HS-27A (cell line): ENCODE results near the gene ZBTB47.
A peak's percentile ranks its signal among the peaks of the same experiment; 100 is the strongest.

Experiments
- DNase-seq: peaks from one replicate; pipeline ENCODE4 v3.0.0-alpha.2; 2012; ENCODE audit warnings: low read depth, missing footprints

ZBTB47 gene

DNA sequence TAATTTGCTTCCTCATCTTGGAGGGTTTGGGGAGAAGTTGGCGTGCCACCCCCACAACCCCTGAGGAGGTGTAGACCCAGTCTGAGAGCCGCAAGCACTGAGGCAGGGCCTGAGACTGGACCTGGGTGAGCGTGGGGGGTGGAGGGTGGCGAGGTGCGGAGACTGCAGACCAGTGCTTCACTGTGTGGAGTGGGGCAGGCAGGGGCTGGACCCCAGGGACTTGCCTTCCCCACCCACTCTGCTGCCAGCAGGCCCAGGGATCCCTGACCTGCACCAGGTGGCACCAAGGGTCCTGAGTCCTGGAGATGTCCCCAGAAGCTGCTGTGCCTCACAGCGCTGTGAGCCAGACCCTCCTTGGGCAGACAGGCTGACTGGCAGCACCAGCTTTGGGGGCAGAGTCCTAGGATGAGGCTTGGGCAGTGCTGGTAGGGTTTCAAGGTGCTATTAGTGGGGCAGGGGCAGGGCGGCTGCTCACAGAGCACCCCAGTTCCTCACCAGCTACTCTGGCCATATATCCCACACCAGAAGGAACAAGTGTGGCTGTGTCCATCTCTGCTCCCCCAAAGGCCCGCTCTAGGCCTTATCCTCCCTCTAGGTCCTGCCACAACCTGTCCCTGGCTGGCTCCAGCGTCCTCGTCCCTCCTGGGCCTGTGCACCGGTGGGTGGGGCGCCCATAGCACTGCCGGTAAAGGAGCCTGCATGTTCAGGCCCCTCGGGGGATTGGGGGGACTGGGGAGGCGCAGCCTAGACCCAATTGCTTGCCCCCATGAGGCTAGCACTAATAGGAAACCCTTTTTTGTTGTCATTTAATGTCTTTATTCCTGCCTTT, 11.8 kb downstream of the ZBTB47 start:
- DNase-seq: no peak

DNA sequence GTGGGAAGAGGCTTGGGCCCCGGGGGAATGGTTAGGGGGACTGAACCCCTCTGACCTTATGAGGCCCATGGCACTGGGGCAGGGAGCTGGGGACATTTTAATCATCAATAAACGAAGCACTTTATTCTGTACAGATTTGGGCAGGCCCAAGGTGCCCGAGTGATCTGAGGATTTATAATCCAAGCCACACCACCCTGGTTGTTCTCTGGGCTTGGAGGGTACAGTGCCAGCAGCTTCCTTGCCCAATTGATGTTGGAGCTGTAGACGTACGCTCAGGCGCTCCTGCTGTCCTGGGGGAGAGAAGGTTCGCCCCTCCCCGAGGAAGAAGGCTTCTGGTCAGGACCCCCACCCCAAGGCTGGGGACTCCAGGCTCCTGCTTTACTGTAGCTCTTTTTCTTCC, 12.5 kb downstream of the ZBTB47 start:
- DNase-seq: no peak

- DNase-seq: no peak
These were observed 13.1 kb downstream of the ZBTB47 start for GRCh38 chr3:42666577-42666998.

DNA sequence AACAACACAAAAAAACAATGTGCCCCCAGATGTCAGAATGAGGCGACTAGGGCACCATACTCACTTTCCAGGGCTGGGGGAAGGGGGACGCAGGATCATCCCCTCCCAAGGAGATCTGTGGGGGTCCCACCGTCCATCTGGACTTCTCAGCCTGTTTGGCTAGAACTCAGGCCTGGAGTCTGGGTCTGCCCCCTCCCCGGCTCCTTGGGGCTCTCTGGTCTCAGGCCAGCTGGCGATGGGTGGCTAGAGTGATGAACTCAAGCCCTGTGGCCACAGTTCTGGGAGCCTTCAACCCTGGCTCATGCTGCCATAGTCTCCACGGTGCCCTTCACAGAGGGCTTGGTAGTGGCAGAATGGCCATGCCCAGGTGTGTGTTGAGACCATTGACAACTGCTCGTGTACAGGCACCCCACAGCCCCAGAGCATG, 13.6 kb downstream of the ZBTB47 start:
- no peak for DNase-seq

DNA sequence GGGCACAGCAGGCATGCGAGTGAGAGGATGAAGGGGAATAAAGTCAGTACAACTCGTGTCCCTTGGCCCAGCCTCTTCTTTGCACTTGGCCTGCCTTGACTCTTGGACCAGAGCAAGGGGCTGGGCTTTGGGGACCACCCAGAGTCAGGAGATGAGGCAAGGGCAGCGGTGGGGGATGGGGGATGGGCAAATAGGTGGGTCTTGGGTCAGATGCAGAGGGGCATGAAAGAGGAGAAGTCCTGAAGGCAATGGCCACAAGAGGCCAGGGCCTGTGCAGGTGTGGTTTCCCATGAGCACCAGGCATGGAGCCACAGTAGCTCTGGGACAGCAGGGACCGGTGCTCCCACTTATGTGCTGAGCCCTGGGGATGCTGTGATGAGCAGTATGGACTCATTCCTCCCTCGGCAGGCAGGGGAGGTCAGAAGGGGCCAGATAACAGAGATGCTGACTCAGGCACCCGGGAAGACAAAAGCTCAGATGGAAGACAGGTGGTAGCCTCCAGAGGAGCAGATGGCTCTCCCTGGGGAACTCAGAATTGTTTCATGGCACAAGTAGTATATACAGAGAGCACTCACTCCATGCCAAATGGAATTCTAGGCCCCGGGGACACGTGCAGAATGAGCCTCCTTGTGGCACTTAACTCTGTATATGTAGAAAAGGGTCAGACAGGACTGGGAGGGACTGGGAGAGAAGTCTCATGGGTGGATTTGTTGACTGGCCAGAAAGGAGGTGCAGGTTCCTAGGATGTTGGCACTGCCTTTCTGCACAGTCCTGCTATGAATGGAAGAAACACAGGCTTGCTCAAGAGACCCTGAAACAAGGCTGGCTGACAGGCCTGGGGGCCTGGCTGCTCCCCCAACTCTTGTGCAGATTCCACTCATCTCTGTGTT, 14.3 kb downstream of the ZBTB47 start:
- no peak for DNase-seq

DNA sequence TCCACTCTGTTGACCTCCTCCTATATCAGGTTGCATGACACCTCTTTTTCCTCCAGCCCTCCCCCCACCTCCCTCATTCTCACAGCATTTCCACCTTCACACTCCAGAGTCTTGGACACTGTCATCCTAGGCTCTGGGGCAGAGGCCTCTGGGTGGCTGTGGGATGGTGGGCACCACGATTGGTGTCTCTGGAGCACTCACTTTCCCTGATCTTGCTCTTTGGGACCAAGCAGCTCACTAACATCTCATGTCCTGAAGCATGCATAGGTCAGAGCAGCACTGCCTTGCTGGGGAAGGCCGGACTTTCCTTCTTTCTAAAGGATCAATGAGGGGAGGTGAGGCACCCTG, 14.9 kb downstream of the ZBTB47 start:
- DNase-seq: no peak

- DNase-seq: no peak
These were observed 15.3 kb downstream of the ZBTB47 start for GRCh38 chr3:42668793-42669217.

DNA sequence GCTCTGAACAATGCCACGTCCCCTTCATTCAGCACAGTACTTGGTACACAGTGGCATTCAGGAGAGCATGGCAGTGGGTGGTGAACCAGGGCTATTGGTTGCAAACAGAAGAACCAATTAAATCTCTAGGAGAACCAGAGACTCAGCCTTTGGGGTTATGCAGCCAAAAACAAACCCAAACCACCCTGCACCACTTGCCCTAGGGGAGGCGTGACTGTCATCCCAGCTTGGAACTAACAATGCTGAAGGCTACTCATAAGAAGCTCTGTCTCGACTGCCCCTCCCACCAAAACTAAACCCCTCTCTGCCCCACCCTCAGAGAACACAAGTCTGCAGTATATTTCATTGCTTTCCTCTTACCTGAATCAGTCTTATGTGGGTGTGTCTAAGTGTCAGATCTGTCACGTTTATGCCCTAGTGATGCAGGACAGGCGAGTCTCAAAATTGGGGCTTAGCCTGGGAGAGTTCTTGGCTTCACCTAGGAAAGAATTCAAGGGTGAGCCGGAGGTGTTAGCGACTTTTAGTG, 16.6 kb downstream of the ZBTB47 start:
- no peak for DNase-seq

DNA sequence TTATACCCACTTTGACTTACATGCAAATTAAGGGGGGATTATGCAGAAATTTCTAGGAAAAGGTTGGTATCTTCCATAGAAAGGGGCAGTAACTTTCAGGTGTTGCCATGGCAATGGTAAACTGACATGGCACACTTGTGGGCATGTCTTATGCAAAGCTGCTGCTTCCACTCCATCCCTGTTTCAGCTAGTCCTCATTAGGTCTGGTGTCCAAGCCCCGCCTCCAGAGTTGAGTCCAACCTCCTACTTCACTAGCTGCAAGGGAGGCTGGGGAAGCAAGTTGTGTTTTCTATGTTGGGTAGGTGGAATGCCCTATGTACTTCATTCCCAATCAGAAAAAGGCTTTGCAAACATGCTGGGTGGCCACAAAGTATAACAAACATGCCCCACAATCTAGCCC, 17.2 kb downstream of the ZBTB47 start:
- DNase-seq: no peak

DNA sequence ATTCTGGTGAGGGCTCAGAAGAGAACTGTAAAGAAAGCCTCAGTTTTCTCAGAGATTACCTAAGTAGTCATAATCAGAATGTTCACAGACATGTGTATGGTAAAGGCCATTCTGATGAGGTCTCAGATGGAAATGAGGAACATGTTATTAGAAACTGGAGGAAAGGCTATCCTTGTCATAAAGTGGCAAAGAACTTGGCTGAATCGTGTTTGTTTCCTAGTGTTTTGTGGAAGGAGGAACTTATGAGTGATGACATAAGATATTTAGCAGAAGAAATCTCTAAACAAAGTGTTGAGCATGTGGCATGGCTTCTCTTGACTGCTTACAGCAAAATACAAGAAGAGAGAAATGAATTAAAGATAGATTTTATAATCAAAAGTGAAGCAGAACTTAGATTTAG, 19.0 kb downstream of the ZBTB47 start:
- DNase-seq: no peak

- DNase-seq: no peak
These were observed 19.6 kb downstream of the ZBTB47 start for GRCh38 chr3:42673082-42673481.

GRCh38 chr3:42674146-42674545, 20.6 kb downstream of the ZBTB47 start:
- no peak for DNase-seq

DNA sequence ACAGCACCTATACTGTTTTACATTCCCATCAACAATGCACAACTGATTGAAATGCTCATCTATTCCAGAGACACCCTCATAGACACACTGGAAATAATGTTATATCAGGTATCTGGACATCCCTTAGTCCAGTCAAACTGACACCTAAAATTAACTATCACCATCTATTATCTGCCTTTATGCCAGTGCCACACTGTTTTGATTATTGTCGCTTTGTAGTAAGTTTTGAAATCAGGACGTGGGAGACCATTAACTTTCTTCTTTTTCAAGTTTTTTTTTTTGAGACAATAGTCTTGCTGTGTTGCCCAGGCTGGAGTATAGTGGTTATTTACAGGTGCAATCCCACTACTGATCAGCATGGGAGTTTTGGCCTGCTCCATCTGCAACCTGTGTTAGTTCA, 22.4 kb downstream of the ZBTB47 start:
- no peak for DNase-seq

DNA sequence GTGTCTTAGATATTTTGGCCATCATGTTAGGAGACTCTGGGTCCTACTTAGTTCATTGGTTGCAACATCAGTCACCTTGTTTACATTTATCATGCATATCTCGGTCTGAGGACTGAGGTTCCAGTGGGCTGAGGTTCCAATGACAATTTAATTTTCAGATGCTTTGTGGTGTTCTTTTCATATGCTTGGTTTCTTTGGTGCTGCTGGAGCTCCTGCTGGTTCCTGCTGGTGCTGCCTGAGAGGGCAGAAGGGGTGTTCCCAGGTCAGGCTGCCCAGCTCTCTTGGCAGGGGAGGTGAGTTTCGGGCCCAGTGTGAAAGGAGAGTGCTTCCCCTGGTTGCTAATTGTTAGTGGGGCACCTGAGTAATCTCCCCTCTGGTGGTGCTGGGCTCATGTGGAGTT, 24.9 kb downstream of the ZBTB47 start:
- no peak for DNase-seq

DNA sequence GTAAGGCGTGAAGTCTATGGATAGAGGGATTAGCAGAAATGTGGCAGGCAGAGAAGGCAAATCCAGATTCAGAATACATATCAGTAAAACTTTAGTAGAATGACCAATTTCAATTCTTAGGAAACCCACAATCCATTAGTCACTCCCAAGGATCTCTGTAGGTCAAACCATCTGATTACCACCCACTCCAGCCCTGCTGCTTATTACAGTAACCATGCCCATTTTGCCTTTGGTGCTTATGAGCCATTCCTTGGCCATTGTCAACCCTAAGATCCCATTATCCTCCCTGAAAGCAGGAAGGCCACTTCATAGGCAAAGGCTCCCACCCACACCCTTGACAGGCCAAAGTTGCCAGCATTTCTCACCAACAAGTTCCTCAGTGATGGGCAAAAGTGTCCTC, 26.8 kb downstream of the ZBTB47 start:
- DNase-seq: no peak

- no peak for DNase-seq
These were observed 27.3 kb downstream of the ZBTB47 start for GRCh38 chr3:42680806-42681205.

DNA sequence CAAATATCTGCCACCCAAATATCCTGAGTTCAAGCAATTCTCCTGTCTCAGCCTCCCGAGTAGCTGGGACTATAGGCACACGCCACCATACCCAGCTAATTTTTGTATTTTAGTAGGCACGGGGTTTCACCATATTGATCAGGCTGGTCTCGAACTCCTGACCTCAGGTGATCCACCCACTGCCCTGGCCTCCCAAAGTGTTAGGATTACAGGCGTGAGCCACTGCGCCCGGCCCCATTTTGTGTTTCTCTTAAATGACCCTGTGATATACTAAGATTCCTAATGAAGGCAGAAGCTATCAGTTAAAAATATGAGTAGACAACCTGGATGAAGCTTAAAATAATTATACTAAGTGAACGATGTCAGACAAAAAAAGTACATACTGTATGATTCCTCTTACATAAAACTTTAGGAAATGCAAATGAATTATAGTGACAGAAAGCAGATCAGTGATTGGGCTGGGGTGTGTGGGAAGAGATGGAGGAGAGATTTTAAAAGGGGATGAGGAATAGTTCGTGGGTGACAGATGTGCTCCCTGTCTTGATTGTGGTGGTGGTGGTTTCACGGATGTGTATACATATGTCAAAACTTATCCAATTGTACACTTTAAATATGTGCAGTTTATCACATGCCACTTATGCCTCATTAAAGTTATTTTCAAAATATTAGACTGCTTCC, 28.0 kb downstream of the ZBTB47 start:
- no peak for DNase-seq

GRCh38 chr3:42682301-42683070, 29.0 kb downstream of the ZBTB47 start:
- no peak for DNase-seq

- peak; percentile 87 for DNase-seq
These were observed 30.5 kb downstream of the ZBTB47 start for GRCh38 chr3:42683875-42684598.

DNA sequence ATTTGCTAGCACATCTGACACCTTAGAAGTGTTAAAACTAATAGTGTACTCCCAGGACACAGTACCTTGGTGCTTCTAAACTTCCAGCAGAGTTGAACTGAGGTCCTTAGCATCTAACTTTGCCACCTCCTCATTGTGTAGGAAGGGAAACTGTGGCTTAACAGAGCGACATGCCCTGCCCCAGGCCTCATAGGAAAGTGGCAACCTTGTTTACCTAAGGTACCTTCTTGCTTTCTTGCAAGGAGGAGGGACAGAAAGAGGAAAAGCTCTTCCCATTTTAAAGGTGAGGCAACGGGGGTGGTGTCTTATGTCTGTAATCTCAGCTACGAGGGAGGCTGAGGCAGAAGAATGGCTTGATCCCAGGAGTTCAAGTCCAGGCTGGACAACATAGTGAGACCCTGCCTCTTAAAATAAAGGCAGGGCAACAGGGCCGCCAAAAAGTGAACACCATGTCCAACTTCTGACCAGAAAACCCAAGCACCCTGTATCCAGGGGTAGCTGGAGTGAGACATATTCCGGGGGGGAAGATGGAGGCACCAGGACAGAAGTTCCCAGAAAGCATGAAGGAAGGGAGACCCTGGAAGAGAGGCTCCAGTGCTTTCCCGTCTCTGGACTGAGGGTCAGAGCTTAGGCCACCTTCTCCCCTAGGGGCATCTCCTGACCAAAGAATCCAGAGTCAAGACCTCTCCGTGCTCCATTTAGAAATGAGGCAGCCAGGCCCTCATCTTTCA, 31.3 kb downstream of the ZBTB47 start:
- DNase-seq: no peak
